Measurements from ENCODE around the gene OLIG2. TPM values are rescaled to one million over a fixed set of nuclear protein-coding genes. Genes with fewer than 3 reads are reported as not detected.

OLIG2 gene
- total RNA-seq, 1 experiment from 2014 or later = not detected

- Histone ChIP-seq H3K36me3 (ENCODE audit: insufficient read depth, low read length) (no peaks in the 10 kb centered on the region), H3K9ac (ENCODE audit: low read length) (no peak overlapping the region), H4K20me1 (ENCODE audit: insufficient read depth, low read depth, low read length) (no peaks in the 10 kb centered on the region), H3K4me2 (ENCODE audit: low read depth, low read length, poor library complexity, severe bottlenecking) (no peak overlapping the region), H3K27ac (ENCODE audit: low read length) (no peak overlapping the region), H3K4me3 (ENCODE audit: low read length) (no peak overlapping the region), H3K9me3 (ENCODE audit: low read length) (no peaks in the 10 kb centered on the region), H3K79me2 (ENCODE audit: low read length) (no peaks in the 10 kb centered on the region), H3K4me1 (ENCODE audit: low read length) (no peaks in the 10 kb centered on the region), H2AFZ (ENCODE audit: low read length) (no peak overlapping the region), H3K9me2 (replicated peaks; ENCODE audit: insufficient read depth, low read length) (no peaks in the 10 kb centered on the region), H3K27me3 (ENCODE audit: low read length) (no peaks in the 10 kb centered on the region)
- DNase-seq = no peak
These were observed 16.2 kb downstream of the OLIG2 start for GRCh38 chr21:33041981-33042380.

GRCh38 chr21:33042812-33043211 is 17.1 kb downstream of the OLIG2 start:
- Histone ChIP-seq H2AFZ (ENCODE audit: low read length) (no peak overlapping the region), H3K9me3 (ENCODE audit: low read length) (no peaks in the 10 kb centered on the region), H3K27me3 (ENCODE audit: low read length) (no peaks in the 10 kb centered on the region), H3K4me2 (ENCODE audit: low read depth, low read length, poor library complexity, severe bottlenecking) (no peak overlapping the region), H3K36me3 (ENCODE audit: insufficient read depth, low read length) (no peaks in the 10 kb centered on the region), H3K9me2 (replicated peaks; ENCODE audit: insufficient read depth, low read length) (no peaks in the 10 kb centered on the region), H3K4me3 (ENCODE audit: low read length) (no peak overlapping the region), H3K9ac (ENCODE audit: low read length) (no peak overlapping the region), H3K4me1 (ENCODE audit: low read length) (no peaks in the 10 kb centered on the region), H3K27ac (ENCODE audit: low read length) (no peak overlapping the region), H4K20me1 (ENCODE audit: insufficient read depth, low read depth, low read length) (no peaks in the 10 kb centered on the region), H3K79me2 (ENCODE audit: low read length) (no peaks in the 10 kb centered on the region)
- DNase-seq = no peak

GRCh38 chr21:33046455-33046854 is 20.7 kb downstream of the OLIG2 start:
- no peaks in the 10 kb centered on the region for H3K79me2 ChIP-seq (ENCODE audit: low read length)
- H3K9me2 ChIP-seq (replicated peaks; ENCODE audit: insufficient read depth, low read length) = no peaks in the 10 kb centered on the region
- no peak overlapping the region for H3K4me3 ChIP-seq (ENCODE audit: low read length)
- no peaks in the 10 kb centered on the region for H3K27me3 ChIP-seq (ENCODE audit: low read length)
- no peaks in the 10 kb centered on the region for H3K9me3 ChIP-seq (ENCODE audit: low read length)
- H3K9ac ChIP-seq (ENCODE audit: low read length) = no peak overlapping the region
- H3K27ac ChIP-seq (ENCODE audit: low read length) = no peak overlapping the region
- H3K4me2 ChIP-seq (ENCODE audit: low read depth, low read length, poor library complexity, severe bottlenecking) = no peak overlapping the region
- no peaks in the 10 kb centered on the region for H3K4me1 ChIP-seq (ENCODE audit: low read length)
- no peak overlapping the region for H2AFZ ChIP-seq (ENCODE audit: low read length)
- DNase-seq = no peak
- H3K36me3 ChIP-seq (ENCODE audit: insufficient read depth, low read length) = no peaks in the 10 kb centered on the region
- no peaks in the 10 kb centered on the region for H4K20me1 ChIP-seq (ENCODE audit: insufficient read depth, low read depth, low read length)

- Histone ChIP-seq H3K27ac (ENCODE audit: low read length) (no peak overlapping the region), H3K9me2 (replicated peaks; ENCODE audit: insufficient read depth, low read length) (no peaks in the 10 kb centered on the region), H3K27me3 (ENCODE audit: low read length) (no peaks in the 10 kb centered on the region), H3K36me3 (ENCODE audit: insufficient read depth, low read length) (no peaks in the 10 kb centered on the region), H3K9me3 (ENCODE audit: low read length) (no peaks in the 10 kb centered on the region), H3K4me3 (ENCODE audit: low read length) (no peak overlapping the region), H4K20me1 (ENCODE audit: insufficient read depth, low read depth, low read length) (no peaks in the 10 kb centered on the region), H3K79me2 (ENCODE audit: low read length) (no peaks in the 10 kb centered on the region), H3K4me2 (ENCODE audit: low read depth, low read length, poor library complexity, severe bottlenecking) (no peak overlapping the region), H3K4me1 (ENCODE audit: low read length) (no peaks in the 10 kb centered on the region), H3K9ac (ENCODE audit: low read length) (no peak overlapping the region), H2AFZ (ENCODE audit: low read length) (no peak overlapping the region)
- no peak for DNase-seq
These were observed 21.5 kb downstream of the OLIG2 start for GRCh38 chr21:33047231-33047630.

GRCh38 chr21:33051925-33052324 is 26.2 kb downstream of the OLIG2 start:
- no peak overlapping the region for H3K9ac ChIP-seq (ENCODE audit: low read length)
- 0 out of 2 replicates have a peak, but pooled peaks cover 3% of the 10 kb centered on the region for H3K4me1 ChIP-seq (ENCODE audit: low read length)
- no peak overlapping the region for H3K4me2 ChIP-seq (ENCODE audit: low read depth, low read length, poor library complexity, severe bottlenecking)
- H3K36me3 ChIP-seq (ENCODE audit: insufficient read depth, low read length) = no peaks in the 10 kb centered on the region
- no peaks in the 10 kb centered on the region for H3K9me3 ChIP-seq (ENCODE audit: low read length)
- DNase-seq = no peak
- no peaks in the 10 kb centered on the region for H3K27me3 ChIP-seq (ENCODE audit: low read length)
- no peaks in the 10 kb centered on the region for H4K20me1 ChIP-seq (ENCODE audit: insufficient read depth, low read depth, low read length)
- no peaks in the 10 kb centered on the region for H3K9me2 ChIP-seq (replicated peaks; ENCODE audit: insufficient read depth, low read length)
- no peak overlapping the region for H3K27ac ChIP-seq (ENCODE audit: low read length)
- no peak overlapping the region for H3K4me3 ChIP-seq (ENCODE audit: low read length)
- no peak overlapping the region for H2AFZ ChIP-seq (ENCODE audit: low read length)
- H3K79me2 ChIP-seq (ENCODE audit: low read length) = no peaks in the 10 kb centered on the region

- no peaks in the 10 kb centered on the region for H4K20me1 ChIP-seq (ENCODE audit: insufficient read depth, low read depth, low read length)
- DNase-seq = no peak
- no peaks in the 10 kb centered on the region for H3K36me3 ChIP-seq (ENCODE audit: insufficient read depth, low read length)
- peaks cover 16% of the 10 kb centered on the region for H3K4me1 ChIP-seq (ENCODE audit: low read length)
- H3K9me3 ChIP-seq (ENCODE audit: low read length) = no peaks in the 10 kb centered on the region
- H3K27ac ChIP-seq (ENCODE audit: low read length) = no peak overlapping the region
- no peak overlapping the region for H3K9ac ChIP-seq (ENCODE audit: low read length)
- no peaks in the 10 kb centered on the region for H3K79me2 ChIP-seq (ENCODE audit: low read length)
- H3K27me3 ChIP-seq (ENCODE audit: low read length) = no peaks in the 10 kb centered on the region
- H3K9me2 ChIP-seq (replicated peaks; ENCODE audit: insufficient read depth, low read length) = no peaks in the 10 kb centered on the region
- H2AFZ ChIP-seq (ENCODE audit: low read length) = no peak overlapping the region
- no peak overlapping the region for H3K4me2 ChIP-seq (ENCODE audit: low read depth, low read length, poor library complexity, severe bottlenecking)
- no peak overlapping the region for H3K4me3 ChIP-seq (ENCODE audit: low read length)
These were observed 28.2 kb downstream of the OLIG2 start for GRCh38 chr21:33053951-33054350.

- Histone ChIP-seq H3K4me3 (ENCODE audit: low read length) (no peak overlapping the region), H3K4me1 (ENCODE audit: low read length) (peaks cover 35% of the 10 kb centered on the region), H3K9me2 (replicated peaks; ENCODE audit: insufficient read depth, low read length) (no peaks in the 10 kb centered on the region), H3K79me2 (ENCODE audit: low read length) (no peaks in the 10 kb centered on the region), H3K27ac (ENCODE audit: low read length) (no peak overlapping the region), H3K9me3 (ENCODE audit: low read length) (no peaks in the 10 kb centered on the region), H3K9ac (ENCODE audit: low read length) (no peak overlapping the region), H4K20me1 (ENCODE audit: insufficient read depth, low read depth, low read length) (no peaks in the 10 kb centered on the region), H3K4me2 (ENCODE audit: low read depth, low read length, poor library complexity, severe bottlenecking) (no peak overlapping the region), H3K27me3 (ENCODE audit: low read length) (no peaks in the 10 kb centered on the region), H3K36me3 (ENCODE audit: insufficient read depth, low read length) (no peaks in the 10 kb centered on the region), H2AFZ (ENCODE audit: low read length) (no peak overlapping the region)
- no peak for DNase-seq
These were observed 30.3 kb downstream of the OLIG2 start for GRCh38 chr21:33055991-33056390.

- Histone ChIP-seq H4K20me1 (ENCODE audit: insufficient read depth, low read depth, low read length) (no peaks in the 10 kb centered on the region), H3K9ac (ENCODE audit: low read length) (no peak overlapping the region), H3K36me3 (ENCODE audit: insufficient read depth, low read length) (no peaks in the 10 kb centered on the region), H3K4me1 (ENCODE audit: low read length) (peaks cover 35% of the 10 kb centered on the region), H2AFZ (ENCODE audit: low read length) (no peak overlapping the region), H3K4me3 (ENCODE audit: low read length) (no peak overlapping the region), H3K9me2 (replicated peaks; ENCODE audit: insufficient read depth, low read length) (no peaks in the 10 kb centered on the region), H3K27ac (ENCODE audit: low read length) (no peak overlapping the region), H3K27me3 (ENCODE audit: low read length) (no peaks in the 10 kb centered on the region), H3K4me2 (ENCODE audit: low read depth, low read length, poor library complexity, severe bottlenecking) (no peak overlapping the region), H3K9me3 (ENCODE audit: low read length) (no peaks in the 10 kb centered on the region), H3K79me2 (ENCODE audit: low read length) (no peaks in the 10 kb centered on the region)
- DNase-seq = no peak
These were observed 31.7 kb downstream of the OLIG2 start for GRCh38 chr21:33057385-33057940.

GRCh38 chr21:33058527-33058926 is 32.8 kb downstream of the OLIG2 start:
- H3K79me2 ChIP-seq (ENCODE audit: low read length) = no peaks in the 10 kb centered on the region
- H3K4me3 ChIP-seq (ENCODE audit: low read length) = no peak overlapping the region
- H4K20me1 ChIP-seq (ENCODE audit: insufficient read depth, low read depth, low read length) = no peaks in the 10 kb centered on the region
- no peak overlapping the region for H3K9ac ChIP-seq (ENCODE audit: low read length)
- no peaks in the 10 kb centered on the region for H3K36me3 ChIP-seq (ENCODE audit: insufficient read depth, low read length)
- H3K27ac ChIP-seq (ENCODE audit: low read length) = peak overlapping the region; percentile 70
- no peaks in the 10 kb centered on the region for H3K27me3 ChIP-seq (ENCODE audit: low read length)
- no peak overlapping the region for H2AFZ ChIP-seq (ENCODE audit: low read length)
- H3K9me2 ChIP-seq (replicated peaks; ENCODE audit: insufficient read depth, low read length) = no peaks in the 10 kb centered on the region
- H3K4me2 ChIP-seq (ENCODE audit: low read depth, low read length, poor library complexity, severe bottlenecking) = peak overlapping the region; percentile 31
- DNase-seq = no peak
- no peaks in the 10 kb centered on the region for H3K9me3 ChIP-seq (ENCODE audit: low read length)
- H3K4me1 ChIP-seq (ENCODE audit: low read length) = peaks cover 35% of the 10 kb centered on the region

Measured in Karpas-422 (cell line).